GM23248 (cell line): ENCODE data around the gene GALNT1.

ENCODE experiments used
- EZH2 ChIP-seq: fragments of 200-600 bp; sonication (generic); IDR thresholded peaks from 2 replicates; pipeline ENCODE4 v1.6.1; 2018; ENCODE audit warnings: antibody characterized with exemption, mild to moderate bottlenecking; ENCODE audit not compliant: insufficient read depth, poor library complexity, severe bottlenecking
- EZH2phosphoT487 ChIP-seq: fragments of 200-600 bp; sonication (generic); IDR thresholded peaks from 2 replicates; pipeline ENCODE4 v1.6.1; 2018; ENCODE audit warnings: antibody characterized with exemption, moderate library complexity, mild to moderate bottlenecking, low read depth; ENCODE audit not compliant: insufficient read depth

- TF ChIP-seq EZH2phosphoT487 (no peak), EZH2 (no peak)
Measured at GRCh38 chr18:35592298-35592697, 10.8 kb downstream of the GALNT1 start.
